Prostate gland (tissue), 2 donors: Measurements from ENCODE around the gene DNMT1. TPM values are rescaled to one million over a fixed set of nuclear protein-coding genes. Genes with fewer than 3 reads are reported as not detected.

Experiments
- DNase-seq: peaks from one replicate; pipeline ENCODE4 v3.0.0-alpha.2; 2019; ENCODE audit warnings: low spot score
- H3K27ac ChIP-seq, 2 donors: fragments of 200-600 bp; sonication (generic); 2 replicates each; pipeline ENCODE4 v1.5.1; 2017 to 2019
- H3K27me3 ChIP-seq: fragments of 200-600 bp; sonication (generic); replicated peaks from 2 replicates; pipeline ENCODE4 v1.5.1; 2019; ENCODE audit not compliant: insufficient read depth
- H3K36me3 ChIP-seq, 2 donors: fragments of 200-600 bp; sonication (generic); 1 replicate in 1 of 2; 2 replicates in 1 of 2; pipeline versions ENCODE4 v1.5.1 to v1.8.1; 2017 to 2019
- H3K4me1 ChIP-seq: fragments of 200-600 bp; sonication (generic); replicated peaks from 2 replicates; pipeline ENCODE4 v1.5.1; 2019
- H3K4me3 ChIP-seq, 2 donors: fragments of 200-600 bp; sonication (generic); 2 replicates each; pipeline ENCODE4 v1.5.1; 2017 to 2019
- H3K9me3 ChIP-seq: fragments of 200-600 bp; sonication (generic); 2 replicates; pipeline ENCODE4 v1.5.1; 2017
- CTCF ChIP-seq, 4 experiments: fragments of 200-600 bp in 2 of 4; fragments of 450-650 bp in 2 of 4; sonication (generic) in 2 of 4; IDR thresholded peaks; 1 replicate in 3 of 4; 2 replicates in 1 of 4; pipeline ENCODE4 v1.5.1; 2016 to 2019; ENCODE audit warnings: antibody characterized with exemption in 4 of 4, mild to moderate bottlenecking in 2 of 4, moderate library complexity in 2 of 4
- POLR2A ChIP-seq: fragments of 450-650 bp; IDR thresholded peaks from one replicate; pipeline ENCODE4 v1.6.1; 2016; ENCODE audit warnings: antibody characterized with exemption, mild to moderate bottlenecking
- POLR2AphosphoS5 ChIP-seq: sonication (generic); formaldehyde crosslinking; IDR thresholded peaks from one replicate; pipeline ENCODE4 v1.6.1; 2017; ENCODE audit warnings: antibody characterized with exemption
- WGBS: methylation state at CpG from one replicate; pipeline ENCODE4 v1.1.5; 2018; 5-methylcytosine and 5-hydroxymethylcytosine counted together
- intact Hi-C: fragments of 100-400 bp; cut with DNase I; formaldehyde crosslinking; loops from one replicate; pipeline ENCODE4 v1.14.2; 2022
- total RNA-seq, 2 donors: library from RNA; depleted of rRNA; stranded (reverse); fragments of >200 nt; gene quantifications; one replicate each; pipeline ENCODE4 v1.1.0, GENCODE V29; 2016

The DNMT1 gene
- total RNA-seq, 2 donors from 2014 or later = 29.9 to 50.0 TPM

GRCh38 chr19:10110972-10111317 lies 83.8 kb downstream of the DNMT1 start:
- DNase-seq = no peak
- 91% methylated on average over 19 of the region's 19 CpGs for WGBS
- Histone ChIP-seq H3K4me1 (peaks cover 6% of the 10 kb centered on the region), H3K4me3 (no peak overlapping the region), H3K27ac (no peak overlapping the region), H3K36me3 (peaks cover 24 to 33% of the 10 kb centered on the region in 2 donors), H3K9me3 (no peaks in the 10 kb centered on the region), H3K27me3 (no peaks in the 10 kb centered on the region)
- intact Hi-C loops = no loop called here
- TF ChIP-seq POLR2AphosphoS5 (no peak), POLR2A (no peak), CTCF (IDR thresholded peaks at IDR 0.05) (no peak)

GRCh38 chr19:10110076-10110971 lies 84.4 kb downstream of the DNMT1 start:
- peaks cover 21 to 29% of the 10 kb centered on the region in 2 donors for H3K36me3 ChIP-seq
- H3K27ac ChIP-seq = no peak overlapping the region
- no peaks in the 10 kb centered on the region for H3K27me3 ChIP-seq
- TF ChIP-seq CTCF (IDR thresholded peaks at IDR 0.05) (no peak), POLR2AphosphoS5 (no peak), POLR2A (no peak)
- H3K4me1 ChIP-seq = peaks cover 6% of the 10 kb centered on the region
- H3K9me3 ChIP-seq = no peaks in the 10 kb centered on the region
- 94% methylated on average over 44 of the region's 44 CpGs for WGBS
- H3K4me3 ChIP-seq = no peak overlapping the region
- intact Hi-C loops = no loop called here
- DNase-seq = no peak

GRCh38 chr19:10109528-10109927 lies 85.2 kb downstream of the DNMT1 start:
- intact Hi-C loops = no loop called here
- TF ChIP-seq POLR2AphosphoS5 (no peak), CTCF (IDR thresholded peaks at IDR 0.05) (no peak), POLR2A (no peak)
- WGBS = 88% methylated on average over 12 of the region's 14 CpGs
- Histone ChIP-seq H3K4me1 (peaks cover 6% of the 10 kb centered on the region), H3K4me3 (no peak overlapping the region), H3K27ac (no peak overlapping the region), H3K27me3 (no peaks in the 10 kb centered on the region), H3K9me3 (no peaks in the 10 kb centered on the region), H3K36me3 (peaks cover 21% of the 10 kb centered on the region in 2 donors)
- no peak for DNase-seq

- WGBS = 85% methylated on average over 14 of the region's 14 CpGs
- intact Hi-C loops = no loop called here
These were observed 86.9 kb downstream of the DNMT1 start for GRCh38 chr19:10107817-10108367.

More at GRCh38 chr19:10107817-10108367, 86.9 kb downstream of the DNMT1 start:
- Histone ChIP-seq H3K27me3 (no peaks in the 10 kb centered on the region), H3K27ac (no peak overlapping the region), H3K36me3 (peaks cover 17 to 21% of the 10 kb centered on the region in 2 donors), H3K9me3 (no peaks in the 10 kb centered on the region), H3K4me1 (peaks cover 6% of the 10 kb centered on the region), H3K4me3 (no peak overlapping the region)
- no peak for DNase-seq
- TF ChIP-seq POLR2A (no peak), CTCF (IDR thresholded peaks at IDR 0.05) (no peak)
